Kidney epithelial cell (primary cell): Measurements from ENCODE around the gene RNF39. TPM values are rescaled to one million over a fixed set of nuclear protein-coding genes. Genes with fewer than 3 reads are reported as not detected.
A peak's percentile ranks its signal among the peaks of the same experiment; 100 is the strongest.

Source experiments
- DNase-seq: peaks from one replicate; pipeline ENCODE4 v3.0.0-alpha.2; 2010; ENCODE audit warnings: low read depth
- H3K27me3 ChIP-seq: 2 replicates; pipeline ENCODE4 v1.6.0; 2011; ENCODE audit warnings: low read length; ENCODE audit not compliant: control insufficient read depth, insufficient read depth
- H3K36me3 ChIP-seq: 2 replicates; pipeline ENCODE4 v1.5.1; 2011; ENCODE audit warnings: low read length; ENCODE audit not compliant: control insufficient read depth, insufficient read depth
- H3K4me3 ChIP-seq: 2 replicates; pipeline ENCODE4 v1.5.1; 2011; ENCODE audit warnings: low read depth, mild to moderate bottlenecking, control low read depth, low read length
- total RNA-seq: library from RNA; depleted of rRNA; stranded (reverse); fragments of >200 nt; gene quantifications from 2 replicates; pipeline ENCODE4 v1.2.3, GENCODE V29; 2015
- TF ChIP-seq, protein P1 (sequence below): IDR thresholded peaks from 2 replicates; pipeline ENCODE4 v1.5.1; 2011; ENCODE audit warnings: mild to moderate bottlenecking, moderate library complexity, low read length, control low read depth, inconsistent platforms; ENCODE audit not compliant: insufficient read depth, poor library complexity, severe bottlenecking

The RNF39 gene
- total RNA-seq, 1 donor from 2014 or later, result 0.04 TPM

DNA sequence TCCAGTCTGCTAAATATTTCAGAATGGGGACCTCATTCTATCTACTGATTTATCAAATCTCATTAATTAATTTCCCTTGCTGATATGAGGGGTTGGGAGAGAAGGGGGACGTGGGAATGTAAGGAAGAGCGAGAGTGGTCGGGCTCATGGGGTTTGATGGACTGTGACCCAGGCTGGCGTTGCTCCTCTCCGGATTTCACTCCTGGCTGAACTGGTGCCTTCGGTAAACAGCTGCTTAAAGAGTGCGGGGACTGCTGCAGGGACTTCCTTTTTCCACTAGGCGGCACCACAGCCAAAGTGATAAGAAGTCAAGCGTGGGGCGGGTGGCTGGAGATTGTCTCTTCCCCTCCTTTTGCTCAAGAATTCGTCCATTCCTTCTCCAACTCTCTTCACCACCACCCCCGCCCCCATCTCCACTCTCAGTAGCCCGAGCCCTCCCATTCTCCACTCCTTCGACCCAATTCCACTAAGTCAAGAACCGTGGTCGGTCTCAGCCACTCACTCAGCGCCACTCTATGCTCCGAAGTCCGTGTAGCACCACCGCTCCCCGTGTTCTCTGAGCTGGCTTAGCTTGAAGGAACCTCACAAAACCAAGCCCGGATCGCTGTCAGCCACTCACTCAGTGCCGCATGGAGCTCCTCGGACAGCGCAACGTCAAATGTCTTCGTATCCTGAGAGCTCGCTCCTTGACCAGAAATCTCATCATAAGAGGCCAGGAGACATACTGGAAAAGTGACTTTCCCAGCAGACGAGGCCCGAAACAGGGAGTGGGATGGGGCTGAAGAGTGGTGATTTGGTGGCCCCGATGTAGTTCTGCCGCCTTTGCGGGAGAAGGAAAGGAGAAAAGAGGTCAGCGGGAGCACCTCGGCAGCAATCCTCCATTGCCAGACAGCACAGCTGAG, 27.7 kb upstream of the RNF39 start:
- H3K4me3 ChIP-seq, result peak overlapping the region; percentile 15
- no peak for DNase-seq
- TF ChIP-seq, protein P1, sequence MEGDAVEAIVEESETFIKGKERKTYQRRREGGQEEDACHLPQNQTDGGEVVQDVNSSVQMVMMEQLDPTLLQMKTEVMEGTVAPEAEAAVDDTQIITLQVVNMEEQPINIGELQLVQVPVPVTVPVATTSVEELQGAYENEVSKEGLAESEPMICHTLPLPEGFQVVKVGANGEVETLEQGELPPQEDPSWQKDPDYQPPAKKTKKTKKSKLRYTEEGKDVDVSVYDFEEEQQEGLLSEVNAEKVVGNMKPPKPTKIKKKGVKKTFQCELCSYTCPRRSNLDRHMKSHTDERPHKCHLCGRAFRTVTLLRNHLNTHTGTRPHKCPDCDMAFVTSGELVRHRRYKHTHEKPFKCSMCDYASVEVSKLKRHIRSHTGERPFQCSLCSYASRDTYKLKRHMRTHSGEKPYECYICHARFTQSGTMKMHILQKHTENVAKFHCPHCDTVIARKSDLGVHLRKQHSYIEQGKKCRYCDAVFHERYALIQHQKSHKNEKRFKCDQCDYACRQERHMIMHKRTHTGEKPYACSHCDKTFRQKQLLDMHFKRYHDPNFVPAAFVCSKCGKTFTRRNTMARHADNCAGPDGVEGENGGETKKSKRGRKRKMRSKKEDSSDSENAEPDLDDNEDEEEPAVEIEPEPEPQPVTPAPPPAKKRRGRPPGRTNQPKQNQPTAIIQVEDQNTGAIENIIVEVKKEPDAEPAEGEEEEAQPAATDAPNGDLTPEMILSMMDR, result peak; percentile 90
- H3K27me3 ChIP-seq, result peaks cover 49% of the 10 kb centered on the region
- H3K36me3 ChIP-seq, result no peaks in the 10 kb centered on the region

DNA sequence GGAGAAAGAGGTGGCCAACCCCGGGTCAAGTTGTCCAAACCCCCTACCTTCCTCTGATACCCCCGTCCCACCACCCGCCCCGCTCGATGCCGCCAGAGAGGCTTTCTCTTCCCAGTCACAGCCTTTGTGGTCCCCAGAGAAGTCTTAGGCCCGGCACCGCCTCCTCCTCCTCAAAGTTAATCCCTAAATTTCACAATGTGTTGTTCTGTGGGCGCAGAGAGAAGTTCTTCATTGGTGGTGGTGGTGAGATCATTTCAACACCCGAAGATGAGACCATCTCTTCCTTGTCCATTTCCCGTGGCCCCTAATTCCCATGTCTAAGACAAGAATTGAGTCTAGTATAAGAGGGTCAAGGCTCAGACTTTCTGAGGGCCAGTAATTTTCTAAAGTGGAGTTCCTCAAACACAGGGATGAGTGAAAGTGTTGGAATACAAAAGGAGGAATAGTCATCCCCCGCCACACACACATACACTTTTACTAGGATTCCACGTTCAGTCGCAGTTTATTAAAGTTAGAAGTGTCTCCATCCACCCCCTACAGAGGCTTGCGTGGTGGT, 26.9 kb upstream of the RNF39 start:
- H3K36me3 ChIP-seq, result no peaks in the 10 kb centered on the region
- DNase-seq, result no peak
- peak overlapping the region; percentile 20 for H3K4me3 ChIP-seq
- peaks cover 54% of the 10 kb centered on the region for H3K27me3 ChIP-seq
- TF ChIP-seq, protein P1, result no peak

DNA sequence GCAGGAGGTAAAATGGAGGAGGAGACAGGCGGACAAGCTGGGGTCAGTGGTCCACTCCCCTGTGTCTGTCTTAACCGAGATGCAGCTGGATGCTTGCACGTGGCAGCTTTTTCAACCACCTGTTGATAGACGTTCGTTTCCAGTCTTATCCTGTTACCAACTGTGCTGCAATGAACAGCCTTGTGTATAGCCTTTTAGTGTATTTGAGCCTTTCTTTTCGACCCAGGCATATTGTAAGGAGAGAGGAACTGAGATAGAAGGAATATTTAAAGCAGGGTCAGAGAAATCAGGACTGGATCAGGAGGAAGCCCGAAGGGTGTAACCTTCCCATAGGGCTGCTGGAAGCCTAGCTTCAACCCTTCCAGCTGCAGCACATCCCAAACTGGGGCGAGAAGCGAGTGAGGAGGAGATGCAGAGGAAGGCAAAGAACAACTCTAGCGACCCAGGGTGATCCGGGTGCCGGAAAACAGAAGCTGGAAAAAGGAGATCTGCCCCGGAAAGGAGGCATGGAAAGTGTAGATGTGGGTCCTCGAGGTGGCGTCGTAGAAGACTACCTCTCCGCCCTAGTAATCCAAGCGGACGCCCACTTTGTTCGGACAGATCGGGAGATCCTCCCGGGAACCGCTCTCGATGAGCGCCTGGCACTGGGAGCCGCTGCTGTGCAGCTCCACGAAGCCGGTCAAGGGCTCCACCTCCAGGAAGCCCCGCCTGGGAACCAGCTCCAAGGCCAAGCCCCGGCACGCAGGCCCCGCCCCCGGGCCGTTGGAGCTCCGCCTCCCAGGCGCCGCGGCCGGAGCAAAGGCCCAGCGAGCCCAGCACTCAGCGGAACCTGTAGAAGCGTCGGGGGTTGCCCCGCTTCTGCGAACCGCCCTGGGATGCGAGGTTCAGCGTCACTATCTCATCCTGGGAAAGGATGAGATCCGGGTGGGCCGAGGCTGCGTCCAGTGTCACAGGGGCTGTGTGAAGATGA, 26.2 kb upstream of the RNF39 start:
- TF ChIP-seq, protein P1, result peak; percentile 30
- Histone ChIP-seq H3K4me3 (peak overlapping the region; percentile 20), H3K27me3 (peaks cover 59% of the 10 kb centered on the region), H3K36me3 (no peaks in the 10 kb centered on the region)
- DNase-seq, result no peak

DNA sequence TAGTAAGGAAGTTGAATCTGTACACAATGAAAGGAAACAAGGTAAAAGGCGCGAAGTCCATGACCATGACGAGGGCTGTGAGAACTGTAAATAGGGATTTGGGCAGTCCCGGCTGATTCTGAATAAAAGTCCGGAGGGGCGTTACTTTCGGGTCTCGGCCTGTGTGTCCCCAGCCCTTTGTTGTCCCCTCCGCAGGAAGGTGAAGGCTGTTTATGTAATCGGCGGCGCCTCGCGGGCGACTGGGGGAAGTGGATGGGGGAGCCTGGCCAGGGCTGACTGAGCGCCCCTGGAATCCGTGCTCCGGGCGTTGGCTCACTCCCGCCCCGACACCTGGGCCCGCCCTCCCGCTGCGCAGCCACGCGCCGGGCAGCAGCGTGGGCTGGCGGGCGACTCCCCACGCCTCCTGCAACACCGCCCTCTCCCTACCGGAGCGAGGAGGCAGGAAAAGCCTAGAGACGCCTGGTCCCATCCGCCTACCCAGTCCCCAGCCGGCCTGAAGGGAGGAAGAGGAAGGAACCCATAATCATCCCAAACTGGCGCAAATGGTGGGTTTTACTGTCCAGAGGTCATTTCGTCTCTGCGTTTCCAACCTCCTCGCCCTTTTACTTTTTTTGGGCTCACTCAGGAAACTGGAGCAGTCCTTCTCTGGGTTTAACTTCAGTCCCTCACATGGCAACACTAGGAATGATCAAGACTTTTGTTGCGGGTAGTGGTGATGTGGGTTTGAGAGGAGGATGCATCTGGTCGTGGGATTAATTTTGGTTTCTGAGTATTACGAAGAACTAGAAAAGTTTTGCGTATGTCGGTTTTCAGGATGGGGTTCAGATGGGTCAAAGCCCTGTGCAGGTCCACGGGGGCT, 25.2 kb upstream of the RNF39 start:
- Histone ChIP-seq H3K27me3 (peaks cover 59% of the 10 kb centered on the region), H3K36me3 (no peaks in the 10 kb centered on the region), H3K4me3 (no peak overlapping the region)
- TF ChIP-seq, protein P1, result no peak
- DNase-seq, result no peak

DNA sequence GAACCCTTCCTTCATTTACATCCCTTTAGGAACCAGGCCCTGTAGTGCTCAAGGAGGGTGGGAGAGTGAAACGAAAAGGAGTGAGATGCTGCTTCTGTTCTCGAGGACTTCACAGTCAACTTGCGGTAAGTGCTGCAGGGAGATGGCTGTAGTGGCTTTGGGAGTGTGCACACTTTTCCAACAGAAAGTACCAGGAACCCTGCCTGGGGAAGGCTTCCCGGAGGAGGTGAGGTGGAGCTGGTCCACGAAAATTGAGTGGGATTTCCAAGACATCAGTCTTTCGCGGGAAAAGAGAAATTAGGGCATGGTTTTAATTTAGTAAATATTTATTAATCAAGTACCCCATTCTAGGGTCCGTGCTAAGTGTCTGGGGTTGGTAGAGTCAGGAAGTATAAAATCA, 24.6 kb upstream of the RNF39 start:
- Histone ChIP-seq H3K36me3 (no peaks in the 10 kb centered on the region), H3K4me3 (no peak overlapping the region), H3K27me3 (peaks cover 59% of the 10 kb centered on the region)
- TF ChIP-seq, protein P1, result no peak
- no peak for DNase-seq
